GM23338 (cell line): Measurements from ENCODE around the gene STMN3. TPM values are rescaled to one million over a fixed set of nuclear protein-coding genes. Genes with fewer than 3 reads are reported as not detected.

Experiments used
- ATAC-seq: fragments of 200-7000 bp; cut with Tn5 transposase; 3 replicates; pipeline ENCODE4 v1.9.1; 2020
- DNase-seq: peaks from one replicate; pipeline ENCODE4 v3.0.0-alpha.2; 2015; ENCODE audit warnings: low spot score
- H2AFZ ChIP-seq: fragments of 200-600 bp; sonication (generic); 2 replicates; pipeline ENCODE4 v1.8.0; 2016; ENCODE audit warnings: antibody characterized with exemption, mild to moderate bottlenecking, moderate library complexity
- H3F3A ChIP-seq: fragments of 200-600 bp; sonication (generic); replicated peaks from 2 replicates; pipeline ENCODE4 v1.8.0; 2017; ENCODE audit warnings: antibody characterized with exemption, mixed run types, low read depth
- H3K27ac ChIP-seq: fragments of 200-600 bp; sonication (generic); 2 replicates; pipeline ENCODE4 v1.6.1; 2016; ENCODE audit warnings: low read depth
- H3K27me3 ChIP-seq: fragments of 200-600 bp; sonication (generic); 2 replicates; pipeline ENCODE4 v1.8.0; 2016; ENCODE audit warnings: mild to moderate bottlenecking, mixed run types, moderate library complexity; ENCODE audit not compliant: insufficient read depth
- H3K36me3 ChIP-seq: fragments of 200-600 bp; sonication (generic); 2 replicates; pipeline ENCODE4 v1.8.0; 2016; ENCODE audit warnings: mild to moderate bottlenecking; ENCODE audit not compliant: insufficient read depth
- H3K4me1 ChIP-seq: fragments of 200-600 bp; sonication (generic); 2 replicates; pipeline ENCODE4 v1.8.0; 2016; ENCODE audit warnings: mild to moderate bottlenecking, moderate library complexity; ENCODE audit not compliant: insufficient read depth
- H3K4me2 ChIP-seq: fragments of 200-600 bp; sonication (generic); 2 replicates; pipeline ENCODE4 v1.7.1; 2017; ENCODE audit warnings: mixed run types
- H3K4me3 ChIP-seq: fragments of 200-600 bp; sonication (generic); 2 replicates; pipeline ENCODE4 v1.6.1; 2016; ENCODE audit warnings: mixed run types
- H3K79me2 ChIP-seq: fragments of 200-600 bp; sonication (generic); replicated peaks from 2 replicates; pipeline ENCODE4 v1.8.0; 2017; ENCODE audit warnings: mild to moderate bottlenecking; ENCODE audit not compliant: insufficient read depth
- H3K9me2 ChIP-seq: fragments of 200-600 bp; sonication (generic); 2 replicates; pipeline ENCODE4 v1.8.0; 2017; ENCODE audit not compliant: insufficient read depth
- H4K20me1 ChIP-seq: fragments of 200-600 bp; sonication (generic); replicated peaks from 2 replicates; pipeline ENCODE4 v1.8.0; 2017; ENCODE audit warnings: mild to moderate bottlenecking; ENCODE audit not compliant: insufficient read depth
- H3K27ac Mint-ChIP-seq: 2 replicates; pipeline ENCODE4 v1.8.0; 2020; ENCODE audit warnings: inconsistent platforms, mild to moderate bottlenecking, moderate library complexity, mixed read lengths
- H3K27me3 Mint-ChIP-seq: 3 replicates; pipeline ENCODE4 v1.8.0; 2022; ENCODE audit warnings: low read depth, mild to moderate bottlenecking, moderate library complexity, mixed read lengths, inconsistent platforms; ENCODE audit not compliant: insufficient read depth, poor library complexity
- H3K36me3 Mint-ChIP-seq: 3 replicates; pipeline ENCODE4 v1.8.0; 2021; ENCODE audit warnings: low read depth, mild to moderate bottlenecking, inconsistent platforms, moderate library complexity, mixed read lengths
- H3K4me1 Mint-ChIP-seq: 3 replicates; pipeline ENCODE4 v1.8.0; 2020; ENCODE audit warnings: mild to moderate bottlenecking, inconsistent platforms, mixed read lengths
- H3K4me3 Mint-ChIP-seq: 3 replicates; pipeline ENCODE4 v1.8.0; 2021; ENCODE audit warnings: moderate library complexity, mild to moderate bottlenecking, inconsistent platforms, mixed read lengths
- H3K9me3 Mint-ChIP-seq: 3 replicates; pipeline ENCODE4 v1.8.0; 2020; ENCODE audit warnings: moderate library complexity, mild to moderate bottlenecking, inconsistent platforms, mixed read lengths
- POLR2AphosphoS5 ChIP-seq: IDR thresholded peaks from 2 replicates; pipeline ENCODE4 v1.6.1; 2016; ENCODE audit warnings: antibody characterized with exemption, low read depth
- REST ChIP-seq: IDR thresholded peaks from one replicate; pipeline ENCODE4 v1.6.1; 2018; ENCODE audit warnings: antibody characterized with exemption; ENCODE audit not compliant: unreplicated experiment
- STAT1 ChIP-seq: IDR thresholded peaks from one replicate; pipeline ENCODE4 v1.6.1; 2016; ENCODE audit warnings: antibody characterized with exemption; ENCODE audit not compliant: unreplicated experiment
- polyA plus RNA-seq: library from polyadenylated mRNA; unstranded; fragments of >200 nt; fragmentation: Nextera tagmentation; extraction: Ambion mirVana; gene quantifications from 2 replicates; pipeline ENCODE4 v1.2.1, GENCODE V29; 2016
- total RNA-seq: library from RNA; depleted of rRNA; stranded (reverse); fragments of >200 nt; shearing (Covaris generic); gene quantifications from 2 replicates; pipeline ENCODE4 v1.2.3, GENCODE V29; 2014
- TF ChIP-seq, protein P1 (sequence below): IDR thresholded peaks from 2 replicates; pipeline ENCODE4 v1.6.1; 2016; ENCODE audit warnings: antibody characterized with exemption

The STMN3 gene
- total and polyA plus RNA-seq, 2 experiments from 2014 or later, result 28.6 to 61.3 TPM

DNA sequence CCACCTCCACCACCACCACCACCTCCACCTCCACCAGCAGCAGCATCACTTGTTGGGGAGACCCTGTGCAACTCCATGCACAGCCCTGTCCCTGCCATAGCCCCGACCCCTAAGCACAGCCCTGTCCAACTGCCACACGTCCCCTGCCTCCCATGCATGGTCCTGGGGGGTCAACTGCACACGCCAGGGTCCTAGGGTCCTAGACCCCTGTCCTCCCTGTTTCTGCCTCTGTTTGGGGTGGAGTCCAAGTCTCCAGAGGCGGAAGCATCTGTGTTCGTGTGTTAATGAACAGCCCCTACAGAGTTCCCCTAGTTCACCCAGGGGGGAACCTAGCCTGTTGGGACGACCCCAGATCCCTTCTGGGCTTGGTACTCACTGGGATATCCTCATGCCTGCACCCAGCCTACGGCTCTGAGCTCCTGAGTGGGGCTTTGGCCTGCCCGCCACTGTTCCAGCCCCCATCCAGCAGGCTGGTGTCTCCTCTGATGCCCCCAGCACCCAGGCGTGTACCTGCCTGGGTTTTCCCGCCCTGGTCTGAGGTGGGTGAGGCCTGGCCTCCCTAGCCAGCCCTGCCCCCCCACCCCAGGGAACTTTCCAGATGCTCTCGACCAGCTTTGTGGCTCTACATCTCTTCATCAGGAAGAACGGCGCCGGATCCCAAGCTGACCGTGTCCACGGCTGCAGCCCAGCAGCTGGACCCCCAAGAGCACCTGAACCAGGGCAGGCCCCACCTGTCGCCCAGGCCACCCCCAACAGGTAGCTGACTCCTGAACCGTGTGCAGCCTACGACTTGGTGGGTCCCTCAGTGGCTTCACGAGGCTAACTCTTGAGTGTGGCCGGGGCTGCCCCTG, 40.7 kb upstream of the STMN3 start:
- Mint-ChIP-seq H3K27ac (no peak overlapping the region), H3K9me3 (peaks cover 14% of the 10 kb centered on the region; the same call in 2 of the 3 replicates)

GRCh38 chr20:63693083-63693732, 40.0 kb upstream of the STMN3 start:
- H3K27ac Mint-ChIP-seq, result no peak overlapping the region
- H3K36me3 Mint-ChIP-seq, result peaks cover 27% of the 10 kb centered on the region

More for the DNA sequence above, 40.7 kb upstream of the STMN3 start:
- H3K9me2 ChIP-seq, result no peaks in the 10 kb centered on the region
- no peak overlapping the region for H2AFZ ChIP-seq
- Mint-ChIP-seq H3K4me1 (peaks cover 3% of the 10 kb centered on the region; the same call in 2 of the 3 replicates), H3K36me3 (peaks cover 27% of the 10 kb centered on the region), H3K27me3 (peaks cover 32% of the 10 kb centered on the region), H3K4me3 (no peak overlapping the region)
- DNase-seq, result no peak
- no peak overlapping the region for H3K27ac ChIP-seq
- no peaks in the 10 kb centered on the region for H3K4me1 ChIP-seq
- H3F3A ChIP-seq, result peaks cover 4% of the 10 kb centered on the region; the same call in 1 of the 2 replicates
- H3K27me3 ChIP-seq, result no peaks in the 10 kb centered on the region
- H3K4me2 ChIP-seq, result no peak overlapping the region
- H4K20me1 ChIP-seq, result no peaks in the 10 kb centered on the region
- H3K79me2 ChIP-seq, result no peaks in the 10 kb centered on the region
- H3K4me3 ChIP-seq, result no peak overlapping the region
- TF ChIP-seq REST, result no peak
- no peaks in the 10 kb centered on the region for H3K36me3 ChIP-seq
- ATAC-seq, result no peak

More at GRCh38 chr20:63693083-63693732, 40.0 kb upstream of the STMN3 start:
- no peak overlapping the region for H3K4me3 Mint-ChIP-seq
- Histone ChIP-seq H3K27me3 (no peaks in the 10 kb centered on the region), H3K79me2 (no peaks in the 10 kb centered on the region), H2AFZ (no peak overlapping the region), H3K4me1 (no peaks in the 10 kb centered on the region), H3K36me3 (no peaks in the 10 kb centered on the region), H3K27ac (no peak overlapping the region), H3K4me3 (no peak overlapping the region), H3K9me2 (no peaks in the 10 kb centered on the region), H3K4me2 (no peak overlapping the region), H4K20me1 (no peaks in the 10 kb centered on the region), H3F3A (peaks cover 4% of the 10 kb centered on the region; the same call in 1 of the 2 replicates)
- peaks cover 3% of the 10 kb centered on the region; the same call in 2 of the 3 replicates for H3K4me1 Mint-ChIP-seq
- ATAC-seq (no peak), DNase-seq (no peak)
- no peak for TF ChIP-seq POLR2AphosphoS5
- no peak for TF ChIP-seq STAT1
- TF ChIP-seq, protein P1, sequence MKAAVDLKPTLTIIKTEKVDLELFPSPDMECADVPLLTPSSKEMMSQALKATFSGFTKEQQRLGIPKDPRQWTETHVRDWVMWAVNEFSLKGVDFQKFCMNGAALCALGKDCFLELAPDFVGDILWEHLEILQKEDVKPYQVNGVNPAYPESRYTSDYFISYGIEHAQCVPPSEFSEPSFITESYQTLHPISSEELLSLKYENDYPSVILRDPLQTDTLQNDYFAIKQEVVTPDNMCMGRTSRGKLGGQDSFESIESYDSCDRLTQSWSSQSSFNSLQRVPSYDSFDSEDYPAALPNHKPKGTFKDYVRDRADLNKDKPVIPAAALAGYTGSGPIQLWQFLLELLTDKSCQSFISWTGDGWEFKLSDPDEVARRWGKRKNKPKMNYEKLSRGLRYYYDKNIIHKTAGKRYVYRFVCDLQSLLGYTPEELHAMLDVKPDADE, result no peak
- peaks cover 14% of the 10 kb centered on the region; the same call in 2 of the 3 replicates for H3K9me3 Mint-ChIP-seq
- peaks cover 32% of the 10 kb centered on the region for H3K27me3 Mint-ChIP-seq
